GM12801 (cell line): Measurements from ENCODE around the gene ICE2.

Experiments used
- CTCF ChIP-seq: IDR thresholded peaks from one replicate; pipeline ENCODE4 v1.5.1; 2011; ENCODE audit warnings: control low read depth; ENCODE audit not compliant: insufficient read length; ENCODE audit errors: extremely low read depth

The ICE2 gene

GRCh38 chr15:60414016-60414682 is 64.8 kb downstream of the ICE2 start:
- no peak for TF ChIP-seq CTCF

GRCh38 chr15:60413231-60413824 is 65.6 kb downstream of the ICE2 start:
- no peak for TF ChIP-seq CTCF

- TF ChIP-seq CTCF, result no peak
These were observed 67.0 kb downstream of the ICE2 start for GRCh38 chr15:60411774-60412425.

- TF ChIP-seq CTCF, result no peak
These were observed 70.4 kb downstream of the ICE2 start for GRCh38 chr15:60408463-60408981.

- no peak for TF ChIP-seq CTCF
These were observed 71.5 kb downstream of the ICE2 start for GRCh38 chr15:60407415-60407805.

- TF ChIP-seq CTCF, result no peak
These were observed 72.2 kb downstream of the ICE2 start for GRCh38 chr15:60406513-60407414.

- no peak for TF ChIP-seq CTCF
These were observed 73.5 kb downstream of the ICE2 start for GRCh38 chr15:60405399-60405798.
